ENCODE results near the gene TRMT10C. TPM values are rescaled to one million over a fixed set of nuclear protein-coding genes. Genes with fewer than 3 reads are reported as not detected.

The TRMT10C gene
- total and polyA plus RNA-seq, 9 of the 15 experiments (the other 6 are each of a cell fraction or from before 2014, with no cell fraction given), result 48.6 to 106 (median 63.9) TPM

DNA sequence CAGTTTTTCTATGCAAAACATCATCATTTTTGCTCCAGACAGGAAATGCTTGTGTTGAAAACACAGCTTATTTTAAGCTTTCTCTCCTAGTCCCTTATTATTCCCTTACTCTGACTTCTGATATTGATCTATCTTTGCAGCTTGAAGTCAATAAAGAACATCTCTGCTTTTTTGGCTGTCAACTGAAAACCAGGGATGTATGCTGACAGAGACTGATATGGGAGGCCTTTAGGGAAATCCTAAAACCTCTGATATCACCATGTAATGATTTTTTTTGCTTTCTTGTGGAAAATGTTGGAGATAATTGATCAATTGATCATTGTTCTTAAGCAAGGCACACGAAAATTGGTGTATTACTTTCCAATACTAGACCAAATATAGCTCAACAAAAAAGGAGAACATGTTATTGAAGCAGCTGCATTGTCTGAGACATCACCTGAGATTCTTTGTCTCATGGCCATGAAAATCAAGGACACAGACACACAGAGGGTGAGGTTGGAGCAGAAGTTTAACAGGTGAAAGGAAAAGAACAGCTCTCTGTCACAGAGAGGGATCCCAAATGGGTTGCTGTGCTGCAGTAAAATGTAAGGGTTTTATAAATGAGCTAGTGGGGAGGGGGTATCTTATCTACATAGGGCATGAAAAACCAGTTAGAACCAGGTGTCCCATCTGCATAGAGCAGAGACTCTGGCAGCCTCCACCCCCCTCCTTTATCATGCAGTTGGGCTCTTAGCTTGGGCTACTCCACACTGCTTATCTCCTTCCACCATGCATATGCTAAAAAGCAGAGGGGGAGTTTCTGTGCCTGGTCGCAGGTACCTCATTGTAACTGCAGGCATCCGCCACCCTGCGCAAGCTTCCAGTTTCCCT is 31.6 kb upstream of the TRMT10C start (continued):
- TF ChIP-seq MEF2D (tag; conservative IDR thresholded peaks at IDR 0.05; ENCODE audit: low read depth) (peak; percentile 40; the same call in 1 of the 2 replicates), HMG20B (CRISPR knock-in tag; IDR thresholded peaks at IDR 0.05) (no peak), KHSRP (IDR thresholded peaks at IDR 0.05) (0 out of 2 replicates have a peak, but pooled peaks have one; percentile 23), KDM1A (IDR thresholded peaks at IDR 0.05) (peak; percentile 80 to 87), POLR3G (IDR thresholded peaks at IDR 0.05; ENCODE audit: extremely low read depth, insufficient read length, insufficient replicate concordance) (no peak), NCOR1 (IDR thresholded peaks at IDR 0.05) (peak; percentile 98), RBM34 (IDR thresholded peaks at IDR 0.05; ENCODE audit: borderline replicate concordance, insufficient read depth, low read length) (no peak), HNRNPL (IDR thresholded peaks at IDR 0.05; ENCODE audit: low read depth, low read length) (no peak), RFX1 (IDR thresholded peaks at IDR 0.05) (no peak), BCOR (IDR thresholded peaks at IDR 0.05) (peak; percentile 83), DPF2 (IDR thresholded peaks at IDR 0.05) (peak; percentile 95), ZNF699 (CRISPR knock-in tag; IDR thresholded peaks at IDR 0.05; ENCODE audit: insufficient replicate concordance) (no peak), EHMT2 (IDR thresholded peaks at IDR 0.05) (no peak), HNRNPLL (IDR thresholded peaks at IDR 0.05; ENCODE audit: low read depth, low read length, poor library complexity, severe bottlenecking) (no peak)
- TF ChIP-seq, protein P1, sequence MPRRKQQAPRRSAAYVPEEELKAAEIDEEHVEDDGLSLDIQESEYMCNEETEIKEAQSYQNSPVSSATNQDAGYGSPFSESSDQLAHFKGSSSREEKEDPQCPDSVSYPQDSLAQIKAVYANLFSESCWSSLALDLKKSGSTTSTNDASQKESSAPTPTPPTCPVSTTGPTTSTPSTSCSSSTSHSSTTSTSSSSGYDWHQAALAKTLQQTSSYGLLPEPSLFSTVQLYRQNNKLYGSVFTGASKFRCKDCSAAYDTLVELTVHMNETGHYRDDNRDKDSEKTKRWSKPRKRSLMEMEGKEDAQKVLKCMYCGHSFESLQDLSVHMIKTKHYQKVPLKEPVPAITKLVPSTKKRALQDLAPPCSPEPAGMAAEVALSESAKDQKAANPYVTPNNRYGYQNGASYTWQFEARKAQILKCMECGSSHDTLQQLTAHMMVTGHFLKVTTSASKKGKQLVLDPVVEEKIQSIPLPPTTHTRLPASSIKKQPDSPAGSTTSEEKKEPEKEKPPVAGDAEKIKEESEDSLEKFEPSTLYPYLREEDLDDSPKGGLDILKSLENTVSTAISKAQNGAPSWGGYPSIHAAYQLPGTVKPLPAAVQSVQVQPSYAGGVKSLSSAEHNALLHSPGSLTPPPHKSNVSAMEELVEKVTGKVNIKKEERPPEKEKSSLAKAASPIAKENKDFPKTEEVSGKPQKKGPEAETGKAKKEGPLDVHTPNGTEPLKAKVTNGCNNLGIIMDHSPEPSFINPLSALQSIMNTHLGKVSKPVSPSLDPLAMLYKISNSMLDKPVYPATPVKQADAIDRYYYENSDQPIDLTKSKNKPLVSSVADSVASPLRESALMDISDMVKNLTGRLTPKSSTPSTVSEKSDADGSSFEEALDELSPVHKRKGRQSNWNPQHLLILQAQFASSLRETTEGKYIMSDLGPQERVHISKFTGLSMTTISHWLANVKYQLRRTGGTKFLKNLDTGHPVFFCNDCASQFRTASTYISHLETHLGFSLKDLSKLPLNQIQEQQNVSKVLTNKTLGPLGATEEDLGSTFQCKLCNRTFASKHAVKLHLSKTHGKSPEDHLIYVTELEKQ (CRISPR knock-in tag; IDR thresholded peaks at IDR 0.05), result no peak
- TF ChIP-seq, protein P2, sequence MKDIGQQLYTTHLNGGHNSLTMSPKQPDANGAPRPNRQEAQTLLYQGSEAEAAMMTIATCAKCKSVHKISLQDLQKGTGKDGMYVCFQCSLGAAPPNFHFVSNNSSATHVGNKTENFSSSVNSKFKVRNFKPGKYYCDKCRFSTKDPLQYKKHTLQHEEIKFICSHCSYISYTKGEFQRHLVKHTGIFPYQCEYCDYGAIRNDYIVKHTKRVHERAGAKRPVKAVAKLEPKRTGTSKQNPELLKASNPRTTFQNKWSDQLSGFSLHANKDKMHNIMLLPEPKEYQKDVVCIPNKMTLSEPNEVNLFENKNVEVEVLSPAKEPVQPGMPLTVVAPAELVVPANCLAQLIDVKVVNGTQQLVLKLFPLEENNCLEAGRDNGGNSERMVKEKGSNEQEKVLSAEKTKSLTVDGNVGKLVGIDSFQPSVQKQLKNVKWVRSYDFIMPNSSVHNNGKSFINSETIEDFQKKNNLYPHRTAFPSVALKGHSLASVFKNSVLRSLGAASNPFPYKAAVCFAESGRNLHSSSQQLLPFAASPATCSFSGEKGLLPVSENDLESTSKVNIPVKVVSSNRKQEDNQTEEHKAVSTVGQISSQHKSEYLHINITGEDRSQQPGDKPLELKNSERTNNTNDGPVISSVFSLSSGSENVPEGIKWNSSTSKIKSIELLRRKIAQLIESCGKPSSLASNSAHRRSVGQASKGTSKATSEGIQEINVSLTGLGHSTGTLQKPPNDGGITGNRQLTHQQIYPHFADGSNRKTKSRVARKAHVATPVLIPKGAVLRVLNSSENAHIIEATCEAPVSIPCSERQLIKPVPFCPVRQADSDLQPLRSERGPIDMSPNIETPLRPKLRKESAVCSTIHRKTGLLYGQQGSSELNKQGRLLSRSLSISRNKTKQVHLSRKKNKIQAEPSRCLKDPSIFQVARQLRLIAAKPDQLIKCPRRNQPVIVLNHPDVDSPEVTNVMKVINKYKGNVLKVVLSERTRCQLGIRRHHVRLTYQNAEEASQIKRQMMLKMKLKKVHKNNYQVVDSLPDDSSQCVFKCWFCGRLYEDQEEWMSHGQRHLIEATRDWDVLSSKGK (CRISPR knock-in tag; IDR thresholded peaks at IDR 0.05), result no peak
- TF ChIP-seq, protein P3, sequence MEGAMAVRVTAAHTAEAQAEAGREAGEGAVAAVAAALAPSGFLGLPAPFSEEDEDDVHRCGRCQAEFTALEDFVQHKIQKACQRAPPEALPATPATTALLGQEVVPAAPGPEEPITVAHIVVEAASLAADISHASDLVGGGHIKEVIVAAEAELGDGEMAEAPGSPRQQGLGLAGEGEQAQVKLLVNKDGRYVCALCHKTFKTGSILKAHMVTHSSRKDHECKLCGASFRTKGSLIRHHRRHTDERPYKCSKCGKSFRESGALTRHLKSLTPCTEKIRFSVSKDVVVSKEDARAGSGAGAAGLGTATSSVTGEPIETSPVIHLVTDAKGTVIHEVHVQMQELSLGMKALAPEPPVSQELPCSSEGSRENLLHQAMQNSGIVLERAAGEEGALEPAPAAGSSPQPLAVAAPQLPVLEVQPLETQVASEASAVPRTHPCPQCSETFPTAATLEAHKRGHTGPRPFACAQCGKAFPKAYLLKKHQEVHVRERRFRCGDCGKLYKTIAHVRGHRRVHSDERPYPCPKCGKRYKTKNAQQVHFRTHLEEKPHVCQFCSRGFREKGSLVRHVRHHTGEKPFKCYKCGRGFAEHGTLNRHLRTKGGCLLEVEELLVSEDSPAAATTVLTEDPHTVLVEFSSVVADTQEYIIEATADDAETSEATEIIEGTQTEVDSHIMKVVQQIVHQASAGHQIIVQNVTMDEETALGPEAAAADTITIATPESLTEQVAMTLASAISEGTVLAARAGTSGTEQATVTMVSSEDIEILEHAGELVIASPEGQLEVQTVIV (CRISPR knock-in tag; IDR thresholded peaks at IDR 0.05; ENCODE audit: borderline replicate concordance), result no peak
- TF ChIP-seq, protein P4, sequence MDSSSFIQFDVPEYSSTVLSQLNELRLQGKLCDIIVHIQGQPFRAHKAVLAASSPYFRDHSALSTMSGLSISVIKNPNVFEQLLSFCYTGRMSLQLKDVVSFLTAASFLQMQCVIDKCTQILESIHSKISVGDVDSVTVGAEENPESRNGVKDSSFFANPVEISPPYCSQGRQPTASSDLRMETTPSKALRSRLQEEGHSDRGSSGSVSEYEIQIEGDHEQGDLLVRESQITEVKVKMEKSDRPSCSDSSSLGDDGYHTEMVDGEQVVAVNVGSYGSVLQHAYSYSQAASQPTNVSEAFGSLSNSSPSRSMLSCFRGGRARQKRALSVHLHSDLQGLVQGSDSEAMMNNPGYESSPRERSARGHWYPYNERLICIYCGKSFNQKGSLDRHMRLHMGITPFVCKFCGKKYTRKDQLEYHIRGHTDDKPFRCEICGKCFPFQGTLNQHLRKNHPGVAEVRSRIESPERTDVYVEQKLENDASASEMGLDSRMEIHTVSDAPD (CRISPR knock-in tag; IDR thresholded peaks at IDR 0.05), result no peak
